Activated CD8-positive, alpha-beta T cell treated with anti-CD3 and anti-CD28 coated beads for 36 hours (primary cell): Measurements from ENCODE around the gene HSD11B1. TPM values are rescaled to one million over a fixed set of nuclear protein-coding genes. Genes with fewer than 3 reads are reported as not detected.
A peak's percentile ranks its signal among the peaks of the same experiment; 100 is the strongest.

ENCODE experiments used
- ATAC-seq: fragments of 200-7000 bp; cut with Tn5 transposase; one replicate; pipeline ENCODE4 v1.10.0; 2021; ENCODE audit warnings: mild to moderate bottlenecking, moderate library complexity
- CTCF ChIA-PET: fragments of 350-600 bp; sonication (Branson Sonifier 250); formaldehyde crosslinking; loops from one replicate; lab custom pipeline; 2021; ENCODE audit warnings: antibody characterized with exemption; lab: Charles Lee
- POLR2A ChIA-PET: fragments of 350-600 bp; sonication (Branson Sonifier 250); formaldehyde crosslinking; loops from one replicate; lab custom pipeline; 2021; ENCODE audit warnings: antibody characterized with exemption; lab: Charles Lee
- DNase-seq: peaks from one replicate; pipeline ENCODE4 v3.0.0-alpha.2; 2020
- H3K27ac Mint-ChIP-seq: one replicate; pipeline ENCODE4 v1.8.0; 2021; ENCODE audit warnings: mild to moderate bottlenecking, mixed read lengths
- H3K27me3 Mint-ChIP-seq: one replicate; pipeline ENCODE4 v1.8.0; 2021; ENCODE audit warnings: mixed read lengths
- H3K36me3 Mint-ChIP-seq: one replicate; pipeline ENCODE4 v1.8.0; 2021; ENCODE audit warnings: low read depth, mixed read lengths
- H3K4me1 Mint-ChIP-seq: one replicate; pipeline ENCODE4 v1.8.0; 2021; ENCODE audit warnings: low read depth, mixed read lengths
- H3K4me3 Mint-ChIP-seq: one replicate; pipeline ENCODE4 v1.8.0; 2021; ENCODE audit warnings: mild to moderate bottlenecking, moderate library complexity, mixed read lengths
- H3K9me3 Mint-ChIP-seq: one replicate; pipeline ENCODE4 v1.8.0; 2021; ENCODE audit warnings: mixed read lengths
- CTCF ChIP-seq: fragments of 200-600 bp; IDR thresholded peaks from one replicate; pipeline ENCODE4 v1.8.0; 2022; ENCODE audit warnings: antibody characterized with exemption, mild to moderate bottlenecking
- intact Hi-C: fragments of 100-400 bp; cut with micrococcal nuclease; formaldehyde crosslinking; loops from one replicate; pipeline ENCODE4 v1.10.0; 2022
- total RNA-seq, 2 experiments: library from RNA; stranded (reverse); gene quantifications; one replicate each; pipeline ENCODE4 v1.2.3, GENCODE V29; 2021

HSD11B1 gene
- total RNA-seq = under 1 TPM; 0.47 to 0.59 TPM

DNA sequence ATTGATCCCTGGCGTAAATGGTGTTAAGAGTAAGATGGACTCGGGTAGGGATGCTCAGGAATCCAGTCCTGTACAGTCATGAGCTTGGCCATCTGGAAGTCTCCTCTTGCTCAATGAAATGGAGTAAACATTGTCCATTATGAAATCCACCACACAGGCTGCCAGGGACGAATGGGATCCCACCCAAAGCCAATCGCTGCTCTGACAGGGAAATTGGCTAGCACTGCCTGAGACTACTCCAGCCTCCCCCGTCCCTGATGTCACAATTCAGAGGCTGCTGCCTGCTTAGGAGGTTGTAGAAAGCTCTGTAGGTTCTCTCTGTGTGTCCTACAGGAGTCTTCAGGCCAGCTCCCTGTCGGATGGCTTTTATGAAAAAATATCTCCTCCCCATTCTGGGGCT, at the start of gene HSD11B1:
HSD11B1 (plus strand) TSS at position 263 of the 400 bp plus-strand sequence; CDS start at position 360, 97 bp downstream.
- no peaks in the 10 kb centered on the region for H3K36me3 Mint-ChIP-seq
- intact Hi-C loops = no loop called here
- TF ChIP-seq CTCF = no peak
- H3K9me3 Mint-ChIP-seq = no peaks in the 10 kb centered on the region
- DNase-seq (no peak), ATAC-seq (no peak)
- H3K4me3 Mint-ChIP-seq = no peak within 1 kb of the TSS
- peak within 1 kb of the TSS; percentile 76 for H3K27ac Mint-ChIP-seq
- H3K27me3 Mint-ChIP-seq = no peaks in the 10 kb centered on the region
- ChIA-PET CTCF (interaction anchor here (0.7 to 4.6 kb wide), 4 partner anchors 11 to 1273 kb away, joined by 3 to 29 read pairs (median 3); no protein-coding TSS in a partner anchor), POLR2A (no interaction called here)
- peaks cover 33% of the 10 kb centered on the region for H3K4me1 Mint-ChIP-seq

DNA sequence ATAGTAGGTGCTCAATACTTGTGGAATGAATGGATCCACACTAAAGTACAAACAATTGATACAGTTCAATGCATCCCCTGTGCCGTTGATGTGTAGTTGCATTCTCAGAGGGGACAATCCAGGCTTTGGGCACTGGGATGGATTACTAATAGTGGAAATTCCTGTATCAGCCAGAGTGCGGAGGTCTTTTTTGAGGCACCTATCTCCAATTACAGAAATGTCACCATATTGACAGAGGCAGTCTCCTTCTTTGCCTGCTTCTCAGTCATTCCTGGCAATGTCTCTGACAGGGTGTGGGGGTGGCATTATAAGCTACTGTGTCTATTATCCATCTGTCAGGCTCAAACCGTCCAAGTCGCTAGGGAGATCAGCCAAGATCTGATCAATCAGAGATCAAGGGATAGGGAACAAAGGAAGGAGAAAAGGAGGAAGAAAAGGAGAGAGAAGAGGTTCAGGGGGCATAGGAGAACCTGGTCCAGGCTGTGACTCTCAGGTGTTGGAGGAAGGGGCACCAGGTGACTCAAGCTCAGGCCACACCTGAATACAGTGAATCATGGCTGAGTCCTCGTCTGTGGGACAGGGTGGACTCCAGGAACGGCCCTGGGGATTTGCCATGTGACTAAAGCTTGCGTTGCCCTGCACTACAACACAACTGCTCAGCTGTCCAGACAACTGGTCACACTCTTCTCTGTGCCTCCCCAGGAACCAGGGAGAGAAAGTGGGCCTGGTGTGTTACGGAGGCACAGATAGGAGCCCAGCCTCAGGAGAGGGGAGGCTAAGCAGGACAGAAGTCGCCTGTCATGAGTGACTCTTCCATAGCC, 49.0 kb upstream of the HSD11B1 start:
- Mint-ChIP-seq H3K27me3 (peaks cover 6% of the 10 kb centered on the region), H3K9me3 (no peaks in the 10 kb centered on the region), H3K27ac (no peak overlapping the region), H3K4me3 (no peak overlapping the region), H3K4me1 (peaks cover 34% of the 10 kb centered on the region), H3K36me3 (no peaks in the 10 kb centered on the region)
- CTCF ChIA-PET = interaction anchor here (1.3 to 2.1 kb wide), 2 partner anchors 86 to 89 kb away, joined by 3 to 6 read pairs; no protein-coding TSS in a partner anchor
- TF ChIP-seq CTCF = no peak
- intact Hi-C loops = no loop called here
- POLR2A ChIA-PET = no interaction called here
- ATAC-seq (no peak), DNase-seq (no peak)

GRCh38 chr1:209657140-209657879, 47.3 kb upstream of the HSD11B1 start:
- TF ChIP-seq CTCF = no peak
- no peak overlapping the region for H3K27ac Mint-ChIP-seq
- H3K4me3 Mint-ChIP-seq = no peak overlapping the region
- DNase-seq (peak; percentile 12), ATAC-seq (peak; percentile 21)
- peaks cover 26% of the 10 kb centered on the region for H3K4me1 Mint-ChIP-seq
- H3K27me3 Mint-ChIP-seq = peaks cover 6% of the 10 kb centered on the region
- ChIA-PET POLR2A (interaction anchor here (1.2 kb wide), 1 partner anchor 13 kb away, joined by 3 read pairs; no protein-coding TSS in a partner anchor), CTCF (interaction anchor here (1.0 kb wide), 1 partner anchor 55 kb away, joined by 3 read pairs; no protein-coding TSS in a partner anchor)
- no peaks in the 10 kb centered on the region for H3K9me3 Mint-ChIP-seq
- intact Hi-C loops = no loop called here
- no peaks in the 10 kb centered on the region for H3K36me3 Mint-ChIP-seq

- POLR2A ChIA-PET = interaction anchor here (1.2 kb wide), 1 partner anchor 13 kb away, joined by 3 read pairs; no protein-coding TSS in a partner anchor
- no peak for ATAC-seq
Measured at GRCh38 chr1:209657918-209658317, 46.7 kb upstream of the HSD11B1 start.

More at GRCh38 chr1:209657918-209658317, 46.7 kb upstream of the HSD11B1 start:
- Mint-ChIP-seq H3K4me1 (peaks cover 21% of the 10 kb centered on the region), H3K9me3 (no peaks in the 10 kb centered on the region), H3K27ac (no peak overlapping the region), H3K27me3 (peaks cover 6% of the 10 kb centered on the region), H3K4me3 (no peak overlapping the region), H3K36me3 (no peaks in the 10 kb centered on the region)
- intact Hi-C loops = no loop called here
- CTCF ChIA-PET = interaction anchor here (0.7 to 1.0 kb wide), 4 partner anchors 33 to 91 kb away, joined by 3 to 4 read pairs (median 3); no protein-coding TSS in a partner anchor
- DNase-seq = no peak
- no peak for TF ChIP-seq CTCF
